C4-2B (cell line): Measurements from ENCODE around the gene ZNF578.
"Not testable (repeated sequence)": the region's sequence is repeated elsewhere in the genome, so short reads cannot be mapped to it uniquely, and the experiment has no call there.

Experiments used
- H3K27ac ChIP-seq: fragments of 450-650 bp; 2 replicates; pipeline ENCODE4 v1.5.1; 2017
- ZFX ChIP-seq: fragments of 450-650 bp; IDR thresholded peaks from 2 replicates; pipeline ENCODE4 v1.6.1; 2017
- TF ChIP-seq, protein P1 (sequence below): fragments of 450-650 bp; conservative IDR thresholded peaks from 2 replicates; pipeline ENCODE4 v1.5.1; 2017; ENCODE audit warnings: mild to moderate bottlenecking

Gene ZNF578

DNA sequence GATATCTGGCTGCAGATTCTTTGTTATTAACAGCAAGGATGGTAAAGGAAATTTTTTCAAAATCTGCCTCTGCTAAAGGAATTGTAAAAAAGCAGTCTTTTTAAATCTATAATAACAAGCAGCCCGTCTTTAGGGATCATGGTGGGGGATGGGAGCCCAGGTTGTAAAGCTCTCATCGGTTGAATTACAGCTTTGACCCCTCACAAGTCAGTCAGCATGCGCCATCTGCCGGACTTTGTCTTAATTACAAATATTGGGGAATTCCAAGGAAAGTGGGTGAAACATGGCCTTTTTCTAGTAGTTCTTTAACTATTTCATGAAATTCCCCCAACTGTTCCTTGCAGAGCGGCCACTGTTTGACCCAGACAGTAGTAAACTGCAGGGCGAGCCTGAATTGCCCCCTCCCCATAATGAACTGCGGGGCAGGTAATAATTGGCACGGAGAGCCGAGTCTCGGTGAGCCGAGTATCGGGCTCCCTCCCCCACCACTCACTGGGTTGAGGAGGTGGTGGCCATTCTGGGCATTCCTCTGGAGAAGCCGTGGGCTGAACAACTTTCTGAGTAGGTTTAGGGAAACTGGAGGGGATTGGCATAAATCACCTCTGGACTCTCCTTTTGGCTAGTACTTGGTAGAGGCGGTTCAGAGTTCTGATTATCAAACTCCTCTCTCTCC, 11.6 kb downstream of the ZNF578 start:
- TF ChIP-seq ZFX, result no peak
- TF ChIP-seq, protein P1, sequence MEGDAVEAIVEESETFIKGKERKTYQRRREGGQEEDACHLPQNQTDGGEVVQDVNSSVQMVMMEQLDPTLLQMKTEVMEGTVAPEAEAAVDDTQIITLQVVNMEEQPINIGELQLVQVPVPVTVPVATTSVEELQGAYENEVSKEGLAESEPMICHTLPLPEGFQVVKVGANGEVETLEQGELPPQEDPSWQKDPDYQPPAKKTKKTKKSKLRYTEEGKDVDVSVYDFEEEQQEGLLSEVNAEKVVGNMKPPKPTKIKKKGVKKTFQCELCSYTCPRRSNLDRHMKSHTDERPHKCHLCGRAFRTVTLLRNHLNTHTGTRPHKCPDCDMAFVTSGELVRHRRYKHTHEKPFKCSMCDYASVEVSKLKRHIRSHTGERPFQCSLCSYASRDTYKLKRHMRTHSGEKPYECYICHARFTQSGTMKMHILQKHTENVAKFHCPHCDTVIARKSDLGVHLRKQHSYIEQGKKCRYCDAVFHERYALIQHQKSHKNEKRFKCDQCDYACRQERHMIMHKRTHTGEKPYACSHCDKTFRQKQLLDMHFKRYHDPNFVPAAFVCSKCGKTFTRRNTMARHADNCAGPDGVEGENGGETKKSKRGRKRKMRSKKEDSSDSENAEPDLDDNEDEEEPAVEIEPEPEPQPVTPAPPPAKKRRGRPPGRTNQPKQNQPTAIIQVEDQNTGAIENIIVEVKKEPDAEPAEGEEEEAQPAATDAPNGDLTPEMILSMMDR, result peak; percentile 58
- no peak overlapping the region for H3K27ac ChIP-seq

DNA sequence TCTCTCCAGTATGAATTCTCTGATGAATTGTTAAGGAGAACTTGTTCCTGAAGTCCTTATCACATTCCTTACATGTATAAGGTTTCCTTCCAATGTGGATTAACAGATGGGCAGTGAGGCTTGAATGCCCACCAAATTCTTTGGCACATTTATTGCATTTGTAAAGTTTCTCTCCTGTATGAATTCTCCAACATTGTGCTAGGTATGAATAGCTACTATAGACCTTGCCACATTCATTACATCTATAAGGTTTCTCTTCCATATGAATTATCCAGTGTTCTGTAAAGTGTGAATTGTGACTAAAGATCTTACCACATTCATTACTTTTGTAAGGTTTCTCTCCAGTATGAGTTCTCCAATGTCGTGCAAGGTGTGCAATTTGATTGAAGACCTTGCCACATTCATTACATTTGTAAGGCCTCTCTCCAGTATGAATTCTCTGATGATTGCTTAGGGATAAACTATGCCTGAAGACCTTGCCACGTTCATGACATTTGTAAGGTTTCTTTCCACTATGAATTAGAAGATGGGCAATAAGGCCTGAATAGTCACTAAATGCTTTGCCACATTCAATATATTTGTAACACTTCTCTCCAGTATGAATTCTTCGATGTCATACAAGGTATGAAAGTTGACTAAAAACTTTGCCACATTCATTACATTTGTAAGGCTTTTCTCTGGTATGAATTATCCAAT, 20.4 kb downstream of the ZNF578 start:
- no peak for TF ChIP-seq ZFX
- TF ChIP-seq, protein P1, result no peak
- H3K27ac ChIP-seq, result no peak overlapping the region

DNA sequence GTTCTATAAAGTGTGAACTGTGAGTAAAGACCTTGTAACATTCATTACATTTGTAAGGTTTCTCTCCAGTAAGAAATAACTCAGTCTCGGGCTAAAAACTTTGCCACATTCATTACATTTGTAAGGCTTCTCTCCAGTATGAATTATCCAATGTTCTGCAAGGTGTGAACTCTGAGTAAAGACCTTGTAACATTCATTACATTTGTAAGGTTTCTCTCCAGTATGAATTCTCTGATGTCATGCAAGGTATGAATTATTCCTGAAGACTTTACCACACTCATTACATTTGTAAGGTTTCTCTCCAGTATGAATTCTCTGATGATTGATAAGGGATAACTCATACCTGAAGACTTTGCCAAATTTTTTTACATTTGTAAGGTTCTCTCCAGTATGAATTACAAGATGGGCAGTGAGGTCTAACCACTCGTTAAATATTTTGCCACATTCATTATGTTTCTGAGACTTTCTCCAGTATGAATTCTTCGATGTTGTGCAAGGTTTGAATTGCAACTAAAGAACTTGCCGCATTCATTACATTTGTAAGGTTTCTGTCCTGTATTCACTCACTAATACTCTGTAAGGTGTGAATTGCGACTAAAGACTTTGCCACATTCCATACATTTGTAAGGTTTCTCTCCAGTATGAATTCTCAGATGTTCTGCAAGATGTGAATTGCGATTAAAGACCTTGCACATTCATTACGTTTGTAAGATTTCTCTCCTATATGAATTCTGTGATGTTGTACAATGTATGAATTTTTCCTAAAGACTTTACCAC, 21.2 kb downstream of the ZNF578 start:
- H3K27ac ChIP-seq, result no peak overlapping the region
- TF ChIP-seq, protein P1, result no peak
- no peak for TF ChIP-seq ZFX

DNA sequence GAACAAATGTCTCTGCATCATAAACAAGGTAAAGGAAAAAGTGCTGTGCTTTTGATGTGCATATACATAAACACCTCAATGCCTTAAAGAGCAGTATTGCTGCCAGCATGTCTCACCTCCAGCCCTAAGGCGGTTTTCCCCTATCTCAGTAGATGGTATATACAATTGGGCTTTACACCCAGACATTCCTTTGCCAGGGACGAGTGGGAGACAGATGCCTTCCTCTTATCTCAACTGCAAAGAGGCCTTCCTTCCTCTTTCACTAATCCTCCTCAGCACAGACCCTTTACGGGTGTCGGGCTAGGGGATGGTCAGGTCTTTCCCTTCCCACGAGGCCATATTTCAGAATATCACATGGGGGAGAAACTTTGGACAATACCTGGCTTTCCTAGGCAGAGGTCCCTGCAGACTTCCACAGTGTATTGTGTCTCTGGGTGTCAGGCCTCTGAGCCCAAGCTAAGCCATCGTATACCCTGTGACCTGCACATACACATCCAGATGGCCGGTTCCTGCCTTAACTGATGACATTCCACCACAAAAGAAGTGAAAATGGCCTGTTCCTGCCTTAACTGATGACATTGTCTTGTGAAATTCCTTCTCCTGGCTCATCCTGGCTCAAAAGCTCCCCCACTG, 30.9 kb downstream of the ZNF578 start:
- H3K27ac ChIP-seq, result not testable (repeated sequence)

DNA sequence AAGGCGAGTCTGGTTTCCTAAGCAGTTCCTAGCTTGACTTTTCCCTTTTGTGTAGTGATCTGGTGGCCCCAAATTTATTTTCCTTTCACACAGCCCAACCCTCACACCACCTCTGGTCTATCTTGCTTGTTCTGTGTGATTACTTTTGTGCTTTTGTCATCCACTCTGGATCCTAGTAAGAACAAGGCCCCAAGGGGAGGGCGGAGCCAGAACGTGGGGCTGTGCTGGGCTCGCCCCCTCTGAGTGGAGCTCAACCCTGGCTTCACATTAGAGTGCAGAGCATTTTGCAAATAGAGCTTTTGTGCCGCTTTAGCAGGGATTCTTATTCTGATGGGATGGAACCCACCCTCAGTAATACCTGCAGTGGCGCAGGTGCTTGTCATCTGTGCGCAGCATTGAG, 31.7 kb downstream of the ZNF578 start:
- H3K27ac ChIP-seq, result not testable (repeated sequence)

DNA sequence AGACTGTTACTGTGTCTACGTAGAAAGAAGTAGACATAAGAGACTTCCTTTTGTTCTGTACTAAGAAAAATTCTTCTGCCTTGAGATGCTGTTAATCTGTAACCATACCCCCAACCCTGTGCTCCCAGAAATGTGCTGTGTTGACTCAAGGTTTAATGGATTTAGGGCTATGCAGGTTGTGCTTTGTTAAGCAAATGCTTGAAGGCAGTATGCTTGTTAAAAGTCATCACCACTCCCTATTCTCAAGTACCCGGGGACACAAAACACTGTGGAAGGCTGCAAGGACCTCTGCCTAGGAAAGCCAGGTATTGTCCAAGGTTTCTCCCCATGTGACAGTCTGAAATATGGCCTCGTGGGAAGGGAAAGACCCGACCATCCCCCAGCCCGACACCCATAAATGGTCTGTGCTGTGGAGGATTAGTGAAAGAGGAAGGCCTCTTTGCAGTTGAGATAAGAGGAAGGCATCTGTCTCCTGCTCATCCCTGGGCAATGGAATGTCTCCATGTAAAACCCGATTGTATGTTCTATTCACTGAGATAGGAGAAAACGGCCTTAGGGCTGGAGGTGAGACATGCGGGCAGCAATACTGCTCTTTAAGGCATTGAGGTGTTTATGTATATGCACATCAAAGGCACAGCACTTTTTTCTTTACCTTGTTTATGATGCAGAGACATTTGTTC, 32.3 kb downstream of the ZNF578 start:
- H3K27ac ChIP-seq, result not testable (repeated sequence)

DNA sequence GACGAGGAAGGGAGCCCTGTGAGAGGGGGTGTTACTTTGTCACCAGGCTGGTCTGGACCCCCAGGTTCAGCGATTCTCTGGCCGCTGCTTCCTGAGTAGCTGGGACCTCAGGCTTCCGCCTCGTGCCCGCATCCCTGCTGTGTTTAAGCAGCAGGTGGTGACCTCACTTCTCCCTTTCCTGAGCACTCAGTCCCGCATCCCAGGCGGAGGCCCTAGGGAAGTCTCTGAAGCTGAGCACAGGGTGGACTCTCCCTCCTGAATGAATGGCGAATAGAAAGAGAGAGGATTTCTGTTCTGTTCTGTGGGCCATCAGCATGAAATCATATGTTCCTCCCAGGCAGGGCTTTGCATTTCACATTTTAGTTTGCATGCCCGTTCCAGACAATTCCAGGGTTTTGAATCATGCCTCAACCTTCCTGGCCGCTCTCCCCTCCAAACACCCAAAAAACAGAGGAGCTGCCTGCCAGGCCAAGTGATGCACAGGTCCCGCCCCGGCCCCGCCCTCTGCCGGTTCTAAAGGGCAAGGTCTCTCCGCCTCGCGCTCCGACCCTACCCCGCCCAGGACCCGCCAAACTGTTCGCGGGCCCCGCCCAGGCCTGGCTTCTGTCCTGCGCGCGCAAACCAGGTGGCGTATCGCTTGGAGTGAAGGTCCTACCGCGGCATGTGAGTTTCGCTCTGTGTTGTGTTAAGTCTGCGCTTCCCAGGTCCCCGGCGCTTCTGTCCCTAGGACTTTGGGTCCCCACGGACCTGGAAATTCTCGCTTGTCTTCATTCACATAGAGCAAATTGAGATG, 39.0 kb downstream of the ZNF578 start:
- no peak overlapping the region for H3K27ac ChIP-seq
- TF ChIP-seq, protein P1, result no peak
- no peak for TF ChIP-seq ZFX

DNA sequence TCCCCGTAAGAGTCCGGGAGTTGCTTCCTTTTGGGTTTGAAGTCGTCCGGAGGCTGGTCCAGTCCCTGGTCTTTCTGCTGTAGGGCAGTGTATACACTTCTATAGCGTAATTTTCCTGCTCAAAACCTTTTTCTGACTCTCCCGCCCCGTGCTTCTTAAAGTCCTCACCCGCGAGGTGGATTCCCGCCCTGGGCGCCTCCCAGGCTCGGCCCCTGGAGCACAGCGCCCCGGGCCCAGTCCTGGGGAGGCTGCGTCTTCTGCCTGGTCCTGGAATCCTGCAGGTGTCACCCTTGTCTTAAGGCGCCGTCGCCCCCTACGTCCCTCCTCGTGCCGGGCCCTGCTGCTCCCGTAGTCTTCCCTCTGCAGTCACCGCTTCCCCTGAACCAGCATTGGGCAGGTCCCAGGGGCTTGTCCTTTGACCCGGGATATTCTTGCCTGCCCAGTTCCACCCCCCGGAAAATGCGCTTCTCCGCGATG, 39.7 kb downstream of the ZNF578 start:
- no peak for TF ChIP-seq ZFX
- TF ChIP-seq, protein P1, result no peak
- H3K27ac ChIP-seq, result no peak overlapping the region
